ENCODE results near the gene ADGRL3.

DNA sequence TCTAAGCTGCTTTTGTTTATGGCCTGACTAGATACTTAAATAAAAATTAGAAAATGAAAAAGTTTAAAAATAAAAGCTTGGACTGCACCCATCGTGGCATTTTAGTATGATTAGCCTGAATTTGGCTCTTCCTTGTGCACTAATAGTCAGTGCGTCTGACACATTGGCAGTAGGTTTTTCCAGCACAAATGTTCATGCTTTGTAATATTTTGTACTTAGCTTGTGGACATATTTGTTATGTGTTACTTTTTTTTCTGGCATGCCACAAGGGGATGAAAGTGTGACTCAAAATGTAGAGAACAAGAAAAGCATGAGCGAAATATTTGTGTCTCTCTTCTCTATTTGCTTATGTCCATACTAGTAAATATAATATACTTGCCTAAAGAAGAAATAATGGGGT, 359.3 kb downstream of the ADGRL3 start:
- TF ChIP-seq, protein P1, sequence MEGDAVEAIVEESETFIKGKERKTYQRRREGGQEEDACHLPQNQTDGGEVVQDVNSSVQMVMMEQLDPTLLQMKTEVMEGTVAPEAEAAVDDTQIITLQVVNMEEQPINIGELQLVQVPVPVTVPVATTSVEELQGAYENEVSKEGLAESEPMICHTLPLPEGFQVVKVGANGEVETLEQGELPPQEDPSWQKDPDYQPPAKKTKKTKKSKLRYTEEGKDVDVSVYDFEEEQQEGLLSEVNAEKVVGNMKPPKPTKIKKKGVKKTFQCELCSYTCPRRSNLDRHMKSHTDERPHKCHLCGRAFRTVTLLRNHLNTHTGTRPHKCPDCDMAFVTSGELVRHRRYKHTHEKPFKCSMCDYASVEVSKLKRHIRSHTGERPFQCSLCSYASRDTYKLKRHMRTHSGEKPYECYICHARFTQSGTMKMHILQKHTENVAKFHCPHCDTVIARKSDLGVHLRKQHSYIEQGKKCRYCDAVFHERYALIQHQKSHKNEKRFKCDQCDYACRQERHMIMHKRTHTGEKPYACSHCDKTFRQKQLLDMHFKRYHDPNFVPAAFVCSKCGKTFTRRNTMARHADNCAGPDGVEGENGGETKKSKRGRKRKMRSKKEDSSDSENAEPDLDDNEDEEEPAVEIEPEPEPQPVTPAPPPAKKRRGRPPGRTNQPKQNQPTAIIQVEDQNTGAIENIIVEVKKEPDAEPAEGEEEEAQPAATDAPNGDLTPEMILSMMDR (IDR thresholded peaks at IDR 0.05) = no peak
- TF ChIP-seq EP300 (IDR thresholded peaks at IDR 0.05) = no peak
- no peak for TF ChIP-seq POLR2AphosphoS5 (IDR thresholded peaks at IDR 0.05)
- no peak for TF ChIP-seq POLR2A (IDR thresholded peaks at IDR 0.05; ENCODE audit: low read depth)

All from esophagus muscularis mucosa (tissue), 4 donors.